ENCODE measurements around the gene NRXN2.
A peak's percentile ranks its signal among the peaks of the same experiment; 100 is the strongest.

The NRXN2 gene

GRCh38 chr11:64649291-64649697 lies 73.7 kb downstream of the NRXN2 start:
- H3K9ac ChIP-seq (ENCODE audit: low read length): no peak overlapping the region
- no peaks in the 10 kb centered on the region for H4K20me1 ChIP-seq (ENCODE audit: insufficient read depth, low read length)
- no peak overlapping the region for H3K27ac ChIP-seq (ENCODE audit: low read length)
- TF ChIP-seq CTCF (IDR thresholded peaks at IDR 0.05; ENCODE audit: low read length) (peak; percentile 46), EZH2phosphoT487 (IDR thresholded peaks at IDR 0.05; ENCODE audit: low read length) (no peak)
- no peaks in the 10 kb centered on the region for H3K4me1 ChIP-seq (ENCODE audit: low read length)
- no peaks in the 10 kb centered on the region for H3K9me3 ChIP-seq (replicated peaks; ENCODE audit: insufficient read depth, low read length)
- H3K27me3 ChIP-seq (replicated peaks; ENCODE audit: insufficient read depth, low read length): peaks cover 79% of the 10 kb centered on the region
- no peaks in the 10 kb centered on the region for H3K36me3 ChIP-seq (replicated peaks; ENCODE audit: insufficient read depth, low read length)
- no peak for DNase-seq
- H3K9me2 ChIP-seq (replicated peaks; ENCODE audit: insufficient read depth, low read length): no peaks in the 10 kb centered on the region
- H3K4me3 ChIP-seq (ENCODE audit: low read length): no peak overlapping the region
- no peak overlapping the region for H3K4me2 ChIP-seq (ENCODE audit: low read depth, low read length)
- no peaks in the 10 kb centered on the region for H3F3A ChIP-seq (ENCODE audit: insufficient read depth, low read length)
- H2AFZ ChIP-seq (ENCODE audit: low read length): no peak overlapping the region
- no peaks in the 10 kb centered on the region for H3K79me2 ChIP-seq (ENCODE audit: low read length)

GRCh38 chr11:64648551-64648950 lies 74.4 kb downstream of the NRXN2 start:
- no peak for TF ChIP-seq EZH2phosphoT487 (IDR thresholded peaks at IDR 0.05; ENCODE audit: low read length)
- no peak for TF ChIP-seq CTCF (IDR thresholded peaks at IDR 0.05; ENCODE audit: low read length)
- no peak for TF ChIP-seq EZH2 (optimal IDR thresholded peaks at IDR 0.05; ENCODE audit: low read depth, low read length)
- no peaks in the 10 kb centered on the region for H4K20me1 ChIP-seq (ENCODE audit: insufficient read depth, low read length)

GRCh38 chr11:64647019-64647779 lies 75.8 kb downstream of the NRXN2 start:
- Histone ChIP-seq H3K27ac (ENCODE audit: low read length) (no peak overlapping the region), H3K9me3 (replicated peaks; ENCODE audit: insufficient read depth, low read length) (no peaks in the 10 kb centered on the region), H3K4me1 (ENCODE audit: low read length) (no peaks in the 10 kb centered on the region), H3K9ac (ENCODE audit: low read length) (no peak overlapping the region), H3K4me3 (ENCODE audit: low read length) (no peak overlapping the region), H3K36me3 (replicated peaks; ENCODE audit: insufficient read depth, low read length) (no peaks in the 10 kb centered on the region), H3K9me2 (replicated peaks; ENCODE audit: insufficient read depth, low read length) (no peaks in the 10 kb centered on the region), H4K20me1 (ENCODE audit: insufficient read depth, low read length) (no peaks in the 10 kb centered on the region), H3K79me2 (ENCODE audit: low read length) (no peaks in the 10 kb centered on the region), H2AFZ (ENCODE audit: low read length) (no peak overlapping the region), H3K27me3 (replicated peaks; ENCODE audit: insufficient read depth, low read length) (peaks cover 86% of the 10 kb centered on the region), H3K4me2 (ENCODE audit: low read depth, low read length) (no peak overlapping the region), H3F3A (ENCODE audit: insufficient read depth, low read length) (no peaks in the 10 kb centered on the region)
- no peak for TF ChIP-seq CTCF (IDR thresholded peaks at IDR 0.05; ENCODE audit: low read length)
- TF ChIP-seq EZH2phosphoT487 (IDR thresholded peaks at IDR 0.05; ENCODE audit: low read length): no peak
- TF ChIP-seq EZH2 (optimal IDR thresholded peaks at IDR 0.05; ENCODE audit: low read depth, low read length): no peak
- no peak for DNase-seq

More at GRCh38 chr11:64648551-64648950, 74.4 kb downstream of the NRXN2 start:
- no peaks in the 10 kb centered on the region for H3K79me2 ChIP-seq (ENCODE audit: low read length)
- no peak overlapping the region for H3K4me2 ChIP-seq (ENCODE audit: low read depth, low read length)
- DNase-seq: no peak
- no peak overlapping the region for H2AFZ ChIP-seq (ENCODE audit: low read length)
- H3F3A ChIP-seq (ENCODE audit: insufficient read depth, low read length): no peaks in the 10 kb centered on the region
- no peaks in the 10 kb centered on the region for H3K36me3 ChIP-seq (replicated peaks; ENCODE audit: insufficient read depth, low read length)
- H3K27me3 ChIP-seq (replicated peaks; ENCODE audit: insufficient read depth, low read length): peaks cover 80% of the 10 kb centered on the region
- H3K9me2 ChIP-seq (replicated peaks; ENCODE audit: insufficient read depth, low read length): no peaks in the 10 kb centered on the region
- no peak overlapping the region for H3K9ac ChIP-seq (ENCODE audit: low read length)
- no peaks in the 10 kb centered on the region for H3K9me3 ChIP-seq (replicated peaks; ENCODE audit: insufficient read depth, low read length)
- H3K4me1 ChIP-seq (ENCODE audit: low read length): no peaks in the 10 kb centered on the region
- H3K27ac ChIP-seq (ENCODE audit: low read length): no peak overlapping the region
- no peak overlapping the region for H3K4me3 ChIP-seq (ENCODE audit: low read length)

Data from MM.1S (cell line).